ENCODE results near the gene EED. TPM values are rescaled to one million over a fixed set of nuclear protein-coding genes. Genes with fewer than 3 reads are reported as not detected.

The EED gene
- total RNA-seq, 6 experiments from 2014 or later = 14.6 to 19.8 (median 17.1) TPM

- DNase-seq = no peak
- TF ChIP-seq, protein P1, sequence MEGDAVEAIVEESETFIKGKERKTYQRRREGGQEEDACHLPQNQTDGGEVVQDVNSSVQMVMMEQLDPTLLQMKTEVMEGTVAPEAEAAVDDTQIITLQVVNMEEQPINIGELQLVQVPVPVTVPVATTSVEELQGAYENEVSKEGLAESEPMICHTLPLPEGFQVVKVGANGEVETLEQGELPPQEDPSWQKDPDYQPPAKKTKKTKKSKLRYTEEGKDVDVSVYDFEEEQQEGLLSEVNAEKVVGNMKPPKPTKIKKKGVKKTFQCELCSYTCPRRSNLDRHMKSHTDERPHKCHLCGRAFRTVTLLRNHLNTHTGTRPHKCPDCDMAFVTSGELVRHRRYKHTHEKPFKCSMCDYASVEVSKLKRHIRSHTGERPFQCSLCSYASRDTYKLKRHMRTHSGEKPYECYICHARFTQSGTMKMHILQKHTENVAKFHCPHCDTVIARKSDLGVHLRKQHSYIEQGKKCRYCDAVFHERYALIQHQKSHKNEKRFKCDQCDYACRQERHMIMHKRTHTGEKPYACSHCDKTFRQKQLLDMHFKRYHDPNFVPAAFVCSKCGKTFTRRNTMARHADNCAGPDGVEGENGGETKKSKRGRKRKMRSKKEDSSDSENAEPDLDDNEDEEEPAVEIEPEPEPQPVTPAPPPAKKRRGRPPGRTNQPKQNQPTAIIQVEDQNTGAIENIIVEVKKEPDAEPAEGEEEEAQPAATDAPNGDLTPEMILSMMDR (IDR thresholded peaks at IDR 0.05) = no peak
- H3K27ac Mint-ChIP-seq = no peak overlapping the region
- no peak overlapping the region for H3K4me3 Mint-ChIP-seq
- H3K27me3 Mint-ChIP-seq (ENCODE audit: insufficient read depth) = no peaks in the 10 kb centered on the region
- no peaks in the 10 kb centered on the region for H3K9me3 Mint-ChIP-seq
- H3K4me1 Mint-ChIP-seq (ENCODE audit: low read depth) = peaks cover 8% of the 10 kb centered on the region
- H3K36me3 Mint-ChIP-seq (ENCODE audit: low read depth) = no peaks in the 10 kb centered on the region
These were observed 33.7 kb upstream of the EED start for GRCh38 chr11:86210898-86211297.

- Mint-ChIP-seq H3K4me1 (ENCODE audit: low read depth) (peaks cover 8% of the 10 kb centered on the region), H3K9me3 (no peaks in the 10 kb centered on the region), H3K27ac (no peak overlapping the region), H3K27me3 (ENCODE audit: insufficient read depth) (no peaks in the 10 kb centered on the region), H3K4me3 (no peak overlapping the region), H3K36me3 (ENCODE audit: low read depth) (no peaks in the 10 kb centered on the region)
- TF ChIP-seq, protein P1 (IDR thresholded peaks at IDR 0.05) = no peak
- DNase-seq = no peak
These were observed 32.9 kb upstream of the EED start for GRCh38 chr11:86211619-86212018.

DNA sequence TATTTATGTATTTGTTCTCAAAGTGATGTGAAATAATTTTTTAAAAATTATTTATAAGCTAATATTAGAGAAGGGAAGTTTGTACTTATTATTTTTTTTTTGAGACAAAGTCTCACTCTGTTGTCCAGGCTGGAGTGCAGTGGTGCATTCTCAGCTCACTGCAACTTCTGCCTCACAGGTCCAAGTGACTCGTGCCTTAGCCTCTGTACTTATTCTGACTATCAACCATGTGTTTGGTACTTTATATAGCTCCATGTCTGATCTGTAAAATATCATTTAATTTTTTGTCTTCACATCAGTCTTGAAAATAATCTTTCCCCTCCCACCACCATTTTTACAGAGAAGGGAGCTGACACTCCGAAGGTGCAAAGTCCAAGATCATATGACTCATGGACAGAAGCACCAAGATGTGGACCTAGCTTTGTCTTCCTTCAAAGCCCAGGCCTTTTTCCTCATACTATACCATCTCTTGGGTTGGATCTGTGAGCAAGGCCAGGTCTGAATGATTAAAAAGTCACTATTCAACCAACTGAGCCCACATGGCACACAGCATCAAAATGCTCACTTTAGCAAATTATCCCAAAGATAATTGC is 32.4 kb upstream of the EED start:
- no peaks in the 10 kb centered on the region for H3K27me3 Mint-ChIP-seq (ENCODE audit: insufficient read depth)
- no peak overlapping the region for H3K4me3 Mint-ChIP-seq
- H3K4me1 Mint-ChIP-seq (ENCODE audit: low read depth) = peaks cover 7% of the 10 kb centered on the region
- no peaks in the 10 kb centered on the region for H3K9me3 Mint-ChIP-seq
- TF ChIP-seq, protein P1 (IDR thresholded peaks at IDR 0.05) = no peak
- DNase-seq = no peak
- H3K27ac Mint-ChIP-seq = no peak overlapping the region
- H3K36me3 Mint-ChIP-seq (ENCODE audit: low read depth) = no peaks in the 10 kb centered on the region

DNA sequence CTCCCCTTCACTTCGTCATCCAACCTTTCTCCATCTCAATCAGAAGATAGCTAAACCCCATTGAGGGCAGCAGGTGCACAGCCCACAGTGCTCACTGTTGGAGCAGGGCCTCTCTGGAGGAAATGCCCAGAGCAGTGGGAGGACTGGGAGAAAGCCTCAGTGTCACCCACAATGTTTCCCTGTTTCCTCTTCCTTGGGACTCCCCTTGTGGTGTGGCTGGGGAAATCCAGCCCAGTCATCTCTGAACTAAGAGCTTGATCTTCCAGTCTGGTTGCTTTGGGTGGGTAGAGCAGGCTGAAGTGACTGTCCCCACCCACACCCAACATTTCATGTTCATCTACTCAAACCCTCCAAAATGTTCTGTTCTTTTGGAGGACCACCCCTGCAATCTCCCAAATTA is 29.8 kb upstream of the EED start:
- Mint-ChIP-seq H3K4me1 (ENCODE audit: low read depth) (peaks cover 10% of the 10 kb centered on the region), H3K27ac (no peak overlapping the region), H3K27me3 (ENCODE audit: insufficient read depth) (no peaks in the 10 kb centered on the region), H3K9me3 (no peaks in the 10 kb centered on the region), H3K4me3 (no peak overlapping the region), H3K36me3 (ENCODE audit: low read depth) (no peaks in the 10 kb centered on the region)
- no peak for DNase-seq
- TF ChIP-seq, protein P1 (IDR thresholded peaks at IDR 0.05) = peak; percentile 41

DNA sequence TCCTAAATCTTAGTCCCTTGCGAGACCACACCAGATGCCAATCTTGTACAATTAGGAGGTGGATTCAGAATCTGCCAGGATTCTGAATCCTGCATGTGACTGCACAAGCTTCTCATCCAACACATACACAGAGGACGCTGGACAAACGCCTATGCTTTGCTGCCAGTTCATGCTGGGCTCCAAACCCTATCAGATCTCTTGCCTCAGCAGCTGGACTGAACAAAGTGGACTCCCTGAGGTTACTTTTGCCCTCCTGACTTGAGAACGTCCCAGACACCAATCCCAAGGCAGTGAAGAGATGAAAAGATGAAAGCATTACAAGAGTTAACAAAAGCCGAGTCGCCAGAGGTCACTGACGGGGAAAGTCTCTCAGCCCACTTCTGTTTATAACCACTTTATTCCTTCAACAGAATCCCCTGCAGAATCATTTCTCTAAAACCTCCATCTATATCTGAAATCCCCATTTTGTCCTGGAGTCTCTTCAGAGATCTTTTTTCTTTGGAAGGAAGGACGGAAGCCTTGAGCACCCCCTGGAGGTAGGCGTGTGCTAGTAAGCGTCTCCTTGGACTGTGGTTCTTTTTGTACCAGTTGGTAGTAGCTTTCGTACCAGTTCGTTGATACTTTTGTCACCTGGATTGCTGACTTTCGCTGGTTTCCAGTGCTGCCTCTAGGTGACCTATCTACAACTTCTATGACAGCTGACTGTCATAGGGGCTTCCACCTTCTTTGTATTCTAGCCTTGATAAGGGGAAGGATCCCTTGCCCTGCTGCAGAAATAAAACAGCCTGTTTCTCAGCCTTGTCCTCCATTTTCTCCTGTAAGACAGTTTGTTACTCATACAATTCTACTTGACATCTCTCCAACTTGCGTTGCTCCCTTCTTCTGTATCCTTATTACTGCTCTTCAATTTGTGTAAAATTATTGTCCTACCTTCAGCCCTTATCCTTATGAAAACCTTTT is 26.1 kb upstream of the EED start:
- Mint-ChIP-seq H3K9me3 (no peaks in the 10 kb centered on the region), H3K27me3 (ENCODE audit: insufficient read depth) (0 out of 2 replicates have a peak, but pooled peaks cover 2% of the 10 kb centered on the region), H3K4me1 (ENCODE audit: low read depth) (peaks cover 10% of the 10 kb centered on the region), H3K36me3 (ENCODE audit: low read depth) (no peaks in the 10 kb centered on the region), H3K27ac (no peak overlapping the region; the same call in 1 of the 2 replicates), H3K4me3 (peak overlapping the region; percentile 62)
- TF ChIP-seq, protein P1 (IDR thresholded peaks at IDR 0.05) = peak; percentile 93
- DNase-seq = peak; percentile 55
